ENCODE data around the gene GMDS.

The GMDS gene

GRCh38 chr6:1604158-1605003 lies 641.0 kb downstream of the GMDS start:
- H3K4me2 ChIP-seq (ENCODE audit: low read length), result peak overlapping the region; percentile 41
- TF ChIP-seq, protein P1, sequence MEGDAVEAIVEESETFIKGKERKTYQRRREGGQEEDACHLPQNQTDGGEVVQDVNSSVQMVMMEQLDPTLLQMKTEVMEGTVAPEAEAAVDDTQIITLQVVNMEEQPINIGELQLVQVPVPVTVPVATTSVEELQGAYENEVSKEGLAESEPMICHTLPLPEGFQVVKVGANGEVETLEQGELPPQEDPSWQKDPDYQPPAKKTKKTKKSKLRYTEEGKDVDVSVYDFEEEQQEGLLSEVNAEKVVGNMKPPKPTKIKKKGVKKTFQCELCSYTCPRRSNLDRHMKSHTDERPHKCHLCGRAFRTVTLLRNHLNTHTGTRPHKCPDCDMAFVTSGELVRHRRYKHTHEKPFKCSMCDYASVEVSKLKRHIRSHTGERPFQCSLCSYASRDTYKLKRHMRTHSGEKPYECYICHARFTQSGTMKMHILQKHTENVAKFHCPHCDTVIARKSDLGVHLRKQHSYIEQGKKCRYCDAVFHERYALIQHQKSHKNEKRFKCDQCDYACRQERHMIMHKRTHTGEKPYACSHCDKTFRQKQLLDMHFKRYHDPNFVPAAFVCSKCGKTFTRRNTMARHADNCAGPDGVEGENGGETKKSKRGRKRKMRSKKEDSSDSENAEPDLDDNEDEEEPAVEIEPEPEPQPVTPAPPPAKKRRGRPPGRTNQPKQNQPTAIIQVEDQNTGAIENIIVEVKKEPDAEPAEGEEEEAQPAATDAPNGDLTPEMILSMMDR (IDR thresholded peaks at IDR 0.05), result peak; percentile 91
- H3K79me2 ChIP-seq, result no peaks in the 10 kb centered on the region
- H3K27ac ChIP-seq, result no peak overlapping the region
- H3K4me3 ChIP-seq (ENCODE audit: low read depth, low read length), result no peak overlapping the region
- no peaks in the 10 kb centered on the region for H3K4me1 ChIP-seq
- H2AFZ ChIP-seq, result peak overlapping the region; percentile 62
- peaks cover 23% of the 10 kb centered on the region for H3K27me3 ChIP-seq (ENCODE audit: control insufficient read depth, insufficient read depth, low read length)
- no peaks in the 10 kb centered on the region for H3K9me3 ChIP-seq (ENCODE audit: control insufficient read depth, low read length)
- H3K9ac ChIP-seq, result no peak overlapping the region
- no peaks in the 10 kb centered on the region for H3K36me3 ChIP-seq (ENCODE audit: control insufficient read depth, insufficient read depth, low read length)

GRCh38 chr6:1603708-1604107 lies 641.7 kb downstream of the GMDS start:
- Histone ChIP-seq H3K4me1 (no peaks in the 10 kb centered on the region), H3K36me3 (ENCODE audit: control insufficient read depth, insufficient read depth, low read length) (no peaks in the 10 kb centered on the region)

DNA sequence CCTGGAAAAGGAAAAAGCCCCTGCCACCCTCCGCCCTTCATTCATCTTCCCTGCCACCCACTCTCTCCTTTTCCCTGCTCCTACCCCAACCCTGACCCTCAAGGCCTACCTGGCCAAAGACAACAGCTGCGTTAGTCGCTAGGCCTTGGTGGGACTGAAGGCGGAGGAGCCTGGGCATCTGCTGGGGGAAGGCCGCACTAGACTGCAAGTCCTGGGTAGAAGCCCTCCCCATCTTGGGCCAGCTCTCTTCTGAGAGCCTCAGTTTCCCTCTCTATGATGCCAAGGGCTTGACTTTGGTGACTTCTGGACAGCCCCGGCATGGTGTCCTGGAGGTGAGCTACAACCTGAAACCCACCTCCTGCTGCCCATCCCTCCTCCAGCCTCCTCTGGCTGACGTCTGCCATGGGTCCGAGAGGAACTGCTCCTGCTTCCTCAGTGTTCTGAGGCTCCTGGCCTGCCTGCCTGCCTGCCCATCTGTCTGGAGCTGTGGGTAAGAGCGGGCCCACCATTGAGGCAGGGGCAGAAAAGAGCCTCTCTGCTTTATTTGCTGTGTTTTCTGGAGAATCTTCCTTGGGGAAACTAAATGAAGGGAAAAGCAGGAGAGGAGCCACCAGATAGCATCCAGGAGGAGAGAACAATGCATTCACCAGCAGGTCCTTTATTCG lies 643.2 kb downstream of the GMDS start:
- Histone ChIP-seq H3K4me3 (ENCODE audit: low read depth, low read length) (no peak overlapping the region), H3K27ac (no peak overlapping the region), H2AFZ (no peak overlapping the region), H3K27me3 (ENCODE audit: control insufficient read depth, insufficient read depth, low read length) (peaks cover 16% of the 10 kb centered on the region), H3K36me3 (ENCODE audit: control insufficient read depth, insufficient read depth, low read length) (no peaks in the 10 kb centered on the region), H3K9me3 (ENCODE audit: control insufficient read depth, low read length) (no peaks in the 10 kb centered on the region), H3K79me2 (no peaks in the 10 kb centered on the region), H3K4me1 (no peaks in the 10 kb centered on the region), H3K4me2 (ENCODE audit: low read length) (no peak overlapping the region), H3K9ac (no peak overlapping the region)
- TF ChIP-seq, protein P1 (IDR thresholded peaks at IDR 0.05), result no peak

More at GRCh38 chr6:1603708-1604107, 641.7 kb downstream of the GMDS start:
- Histone ChIP-seq H3K9ac (no peak overlapping the region), H2AFZ (no peak overlapping the region), H3K4me2 (ENCODE audit: low read length) (peak overlapping the region; percentile 41), H3K9me3 (ENCODE audit: control insufficient read depth, low read length) (no peaks in the 10 kb centered on the region), H3K4me3 (ENCODE audit: low read depth, low read length) (no peak overlapping the region), H3K79me2 (no peaks in the 10 kb centered on the region), H3K27ac (no peak overlapping the region), H3K27me3 (ENCODE audit: control insufficient read depth, insufficient read depth, low read length) (peaks cover 22% of the 10 kb centered on the region)
- TF ChIP-seq, protein P1 (IDR thresholded peaks at IDR 0.05), result no peak

GRCh38 chr6:1601158-1602048 lies 644.0 kb downstream of the GMDS start:
- Histone ChIP-seq H3K4me2 (ENCODE audit: low read length) (no peak overlapping the region), H3K9ac (no peak overlapping the region), H3K36me3 (ENCODE audit: control insufficient read depth, insufficient read depth, low read length) (no peaks in the 10 kb centered on the region), H2AFZ (no peak overlapping the region), H3K4me1 (no peaks in the 10 kb centered on the region), H3K27me3 (ENCODE audit: control insufficient read depth, insufficient read depth, low read length) (peaks cover 16% of the 10 kb centered on the region), H3K4me3 (ENCODE audit: low read depth, low read length) (no peak overlapping the region), H3K27ac (no peak overlapping the region), H3K79me2 (no peaks in the 10 kb centered on the region), H3K9me3 (ENCODE audit: control insufficient read depth, low read length) (no peaks in the 10 kb centered on the region)
- TF ChIP-seq, protein P1 (IDR thresholded peaks at IDR 0.05), result no peak
